ENCODE measurements around the gene PRELID2.

GRCh38 chr5:145846081-145846480 lies 10.9 kb upstream of the PRELID2 start:
- no peak for TF ChIP-seq POLR2A (IDR thresholded peaks at IDR 0.05; ENCODE audit: low read length)
- no peak for TF ChIP-seq GATA1 (IDR thresholded peaks at IDR 0.05; ENCODE audit: low read depth, low read length)

All from erythroblast (primary cell).